ENCODE data around the gene IGSF22.
A peak's percentile ranks its signal among the peaks of the same experiment; 100 is the strongest.

The IGSF22 gene

DNA sequence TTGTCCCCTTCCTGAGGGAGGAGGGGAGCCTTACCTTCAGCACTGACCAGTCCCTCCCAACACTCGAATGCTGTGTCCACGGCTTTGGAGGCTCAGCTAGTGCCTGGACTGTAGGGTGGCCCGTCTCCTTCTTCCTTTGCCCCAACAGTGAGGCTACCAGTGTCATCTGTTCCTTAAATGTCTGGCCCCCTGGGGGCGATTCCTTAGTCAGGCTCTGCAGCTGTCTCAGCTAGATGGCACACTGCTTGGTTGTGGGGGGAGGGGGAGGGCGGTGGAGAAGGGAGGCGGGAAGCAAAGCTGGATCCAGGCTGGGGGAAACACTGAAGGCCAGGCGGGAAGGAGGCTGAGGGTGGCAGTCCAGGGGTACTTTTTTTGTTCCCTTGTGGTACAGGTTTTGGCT, at the start of gene IGSF22:
Gene IGSF22 (minus strand): TSS at position 149 of the 400 bp plus-strand sequence. CDS start 1,952 bp downstream, outside the sequence.
- DNase-seq = no peak

GRCh38 chr11:18774801-18775200, 48.8 kb upstream of the IGSF22 start:
- no peak for DNase-seq

GRCh38 chr11:18773681-18774080, 47.7 kb upstream of the IGSF22 start:
- DNase-seq = no peak

DNA sequence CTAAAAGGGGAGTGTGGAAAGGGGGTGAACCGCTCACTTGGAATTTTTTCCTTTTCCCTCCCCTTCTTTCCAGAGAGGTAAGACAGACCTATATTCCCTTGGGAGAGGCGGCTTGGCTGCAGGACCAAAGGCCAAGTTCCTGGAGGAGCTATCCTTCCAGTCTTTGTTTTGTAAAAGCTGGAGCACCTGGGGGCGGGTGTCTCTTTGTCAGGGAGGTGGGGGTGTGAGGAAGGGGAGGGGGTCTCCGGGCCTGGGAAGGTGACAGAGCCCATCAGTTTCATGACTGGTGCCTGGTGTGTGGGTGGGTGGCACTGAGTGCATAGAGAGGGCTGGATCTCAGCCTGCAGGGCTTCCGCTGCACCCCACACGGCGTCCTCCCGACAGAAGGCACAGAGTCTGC, 47.1 kb upstream of the IGSF22 start:
- DNase-seq = no peak

DNA sequence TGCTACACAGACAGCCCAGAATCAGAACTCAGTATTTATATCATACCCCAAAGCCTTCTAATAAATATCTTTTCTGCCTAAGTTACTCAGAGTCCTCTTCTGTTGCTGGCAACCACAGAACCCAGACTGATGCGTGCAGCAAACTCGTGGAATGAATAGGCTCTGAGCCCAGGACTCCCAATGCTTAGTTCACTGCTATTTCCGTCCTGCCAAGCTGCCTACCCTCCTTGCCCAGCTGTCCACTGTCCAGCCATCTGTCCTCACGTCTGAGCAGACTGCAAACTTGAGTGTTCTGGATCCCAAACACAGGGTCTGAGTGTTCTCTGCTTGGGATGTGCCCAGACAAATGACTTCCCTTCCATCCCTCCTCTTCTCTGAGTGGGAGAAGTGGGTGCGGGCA, 46.2 kb upstream of the IGSF22 start:
- no peak for DNase-seq

DNA sequence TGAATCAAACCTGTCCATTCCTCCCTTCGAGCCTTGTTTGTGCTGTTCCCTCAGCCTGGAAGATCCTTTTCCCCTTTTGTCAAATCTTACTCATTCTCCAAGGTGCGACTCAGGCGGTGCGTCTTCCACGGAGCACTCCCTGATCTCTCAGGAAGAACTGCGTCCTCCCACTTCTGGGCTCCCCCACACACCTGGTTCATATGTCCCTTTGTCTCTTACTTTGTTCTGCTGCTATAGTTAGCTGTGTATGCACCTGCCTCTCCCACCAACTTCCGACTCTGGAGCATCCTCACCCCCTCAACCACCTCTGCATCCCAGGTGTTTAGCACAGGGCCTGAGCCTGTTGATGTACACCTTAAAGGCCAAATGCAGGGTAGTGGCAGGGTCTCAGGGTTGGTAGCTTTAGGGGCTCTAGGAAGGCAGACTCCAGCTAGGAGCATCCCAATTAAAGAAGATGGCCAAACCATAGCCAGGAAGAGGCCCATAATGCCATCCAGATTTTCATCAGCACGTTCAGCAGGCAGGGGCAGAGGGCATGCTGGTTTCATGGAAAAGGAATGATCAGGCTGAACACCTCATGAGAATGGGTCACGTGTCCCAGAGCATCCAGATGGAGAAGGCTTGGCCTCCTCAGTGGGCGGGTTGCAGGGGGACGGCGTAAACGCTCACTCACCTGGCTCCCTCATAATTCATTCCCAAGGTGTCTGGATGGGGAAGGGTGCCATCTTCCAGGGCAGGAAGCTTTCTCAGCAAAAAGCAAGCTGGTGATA, 45.5 kb upstream of the IGSF22 start:
- DNase-seq = no peak

DNA sequence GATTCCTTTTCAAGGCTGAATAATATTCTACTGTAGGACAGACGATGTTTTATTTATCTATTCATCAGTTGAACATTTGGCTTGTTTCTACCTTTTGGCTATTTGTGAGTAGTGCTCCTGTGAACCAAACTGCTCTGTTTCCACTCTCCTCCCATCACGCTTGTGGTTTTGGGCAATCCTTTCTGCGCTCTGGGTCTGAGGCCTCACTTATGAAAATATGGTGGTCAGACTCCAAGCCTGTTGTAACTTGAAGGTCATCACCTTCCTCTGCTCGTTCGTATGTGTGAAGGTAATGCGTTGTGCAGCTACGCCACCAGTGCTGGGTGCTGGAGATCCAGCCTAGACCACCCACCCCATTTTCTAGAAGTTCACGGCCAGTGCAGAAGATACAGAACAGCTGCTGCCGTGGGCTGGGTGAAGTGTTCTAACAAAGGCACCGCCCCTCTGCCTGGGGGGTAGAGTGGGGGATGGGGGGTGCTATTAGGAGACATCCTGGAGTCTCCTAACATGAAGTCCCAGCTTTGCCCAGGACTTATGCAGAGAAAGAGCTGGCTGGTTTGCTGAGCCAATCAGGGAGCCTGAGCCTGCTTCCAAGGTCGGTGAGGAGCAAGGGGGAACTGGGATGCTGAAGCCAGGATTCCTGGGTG, 44.6 kb upstream of the IGSF22 start:
- DNase-seq = no peak

DNA sequence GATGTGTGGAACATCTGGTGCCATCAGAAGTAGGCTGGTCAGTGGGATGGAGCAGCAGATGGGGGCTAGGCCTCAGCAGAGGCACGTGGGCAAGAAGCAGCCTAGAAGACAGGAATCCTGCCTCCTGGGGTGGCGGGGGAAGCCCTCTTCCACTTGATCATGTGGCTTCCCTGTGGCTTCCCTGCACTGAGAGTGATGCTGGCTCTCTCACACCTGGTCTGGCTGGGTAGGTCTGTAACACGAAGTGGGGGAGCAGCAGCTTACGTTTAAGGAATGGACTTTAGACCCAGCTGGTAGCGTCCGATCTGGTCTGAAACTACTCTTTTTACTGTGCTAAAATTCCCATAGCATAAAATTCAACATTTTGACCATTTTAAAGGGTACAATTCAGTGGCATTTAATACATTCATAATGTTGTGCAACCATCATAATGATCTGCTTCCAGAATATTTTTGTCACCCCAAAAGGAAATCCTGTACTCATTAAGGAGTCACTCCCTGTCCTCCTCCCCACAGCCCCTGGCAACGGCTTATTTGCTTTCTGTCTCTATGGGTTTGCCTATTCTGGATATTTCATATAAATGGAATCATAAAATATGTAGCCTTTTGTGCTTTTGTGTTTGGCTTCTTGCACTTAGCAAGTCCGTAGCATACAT, 43.9 kb upstream of the IGSF22 start:
- DNase-seq = no peak

- no peak for DNase-seq
These were observed 43.0 kb upstream of the IGSF22 start for GRCh38 chr11:18768978-18769377.

GRCh38 chr11:18768472-18768901, 42.5 kb upstream of the IGSF22 start:
- no peak for DNase-seq

DNA sequence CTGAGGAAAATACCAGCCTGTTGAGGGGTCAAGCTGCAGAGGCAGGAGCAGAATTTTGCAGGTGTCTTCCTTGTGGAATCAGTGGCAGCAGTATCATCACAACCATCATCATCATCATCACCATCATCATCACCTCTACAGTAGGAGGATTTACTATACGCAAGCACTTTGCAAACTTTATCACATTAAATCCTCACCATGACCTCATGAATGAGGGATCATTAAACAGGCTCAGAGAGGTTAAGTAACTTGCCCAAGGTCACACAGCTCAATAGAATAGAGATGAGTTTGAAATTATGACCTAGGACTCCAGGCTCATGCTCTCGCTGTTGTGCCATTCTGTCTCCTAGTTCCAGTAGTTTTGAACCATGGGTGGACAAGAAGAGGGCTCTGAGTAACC, 40.0 kb upstream of the IGSF22 start:
- DNase-seq = no peak

- DNase-seq = no peak
These were observed 39.6 kb upstream of the IGSF22 start for GRCh38 chr11:18765554-18765953.

DNA sequence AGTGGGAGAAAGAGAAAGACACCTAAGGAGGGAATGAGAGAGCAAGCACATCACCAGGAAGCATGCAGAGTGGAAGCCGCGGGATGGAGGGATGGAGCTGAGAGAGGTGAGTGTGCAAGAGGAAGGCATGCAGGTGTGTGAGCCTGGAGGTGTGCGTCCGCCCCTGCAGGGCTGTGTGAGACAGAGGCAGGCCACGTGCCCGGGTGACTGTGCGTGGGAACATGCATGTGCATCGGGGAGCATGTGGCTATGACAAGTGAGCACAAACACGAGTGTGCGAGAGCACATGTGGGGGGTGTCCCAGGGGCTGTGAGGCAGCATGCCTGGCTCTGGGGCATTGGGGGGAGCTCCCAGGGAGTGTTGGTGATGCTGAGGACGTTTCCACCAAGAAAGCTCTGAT, 35.8 kb upstream of the IGSF22 start:
- no peak for DNase-seq

GRCh38 chr11:18761144-18761543, 35.2 kb upstream of the IGSF22 start:
- no peak for DNase-seq

- no peak for DNase-seq
These were observed 31.8 kb upstream of the IGSF22 start for GRCh38 chr11:18757811-18758210.

GRCh38 chr11:18756889-18757288, 30.9 kb upstream of the IGSF22 start:
- no peak for DNase-seq

DNA sequence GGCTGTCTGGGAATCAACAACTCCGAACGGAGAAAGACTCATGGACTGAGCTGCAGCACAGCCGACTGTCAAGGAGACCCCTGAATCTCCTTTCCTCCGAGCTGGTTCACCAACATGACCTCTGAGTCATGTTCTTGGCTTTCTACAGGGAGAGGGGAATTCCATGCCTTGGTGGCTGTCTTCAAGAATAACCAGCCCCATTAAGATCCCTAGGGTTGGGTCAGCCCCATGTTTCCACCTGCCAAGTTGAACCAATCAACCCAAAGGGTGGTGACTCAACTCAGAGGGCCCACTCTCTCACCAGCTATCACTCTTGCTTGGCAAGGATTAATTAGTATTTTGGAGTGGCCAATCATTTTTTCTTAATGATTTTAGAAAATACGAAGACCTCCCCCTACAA, 28.3 kb upstream of the IGSF22 start:
- no peak for DNase-seq

DNA sequence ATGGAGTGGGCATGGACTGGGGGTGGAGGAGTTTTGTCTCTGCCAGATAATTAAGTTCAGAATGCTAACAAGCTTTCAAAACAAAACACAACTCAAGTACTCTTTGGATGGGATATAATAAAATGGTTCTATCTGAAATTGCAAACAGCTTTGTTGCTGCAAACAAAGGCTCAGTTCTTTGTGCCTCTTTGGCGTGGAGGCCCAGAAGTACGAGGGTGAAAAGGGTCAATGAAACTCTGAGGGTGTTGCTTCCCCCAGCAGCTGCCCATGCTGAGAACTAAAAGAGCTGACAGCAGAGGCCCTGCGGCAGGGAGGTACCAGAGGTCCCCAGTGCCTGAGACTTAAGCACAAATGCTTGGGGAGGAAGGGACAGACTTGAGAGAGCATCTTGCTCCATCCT, 26.5 kb upstream of the IGSF22 start:
- DNase-seq = no peak

- DNase-seq = no peak
These were observed 25.0 kb upstream of the IGSF22 start for GRCh38 chr11:18750944-18751343.

GRCh38 chr11:18749681-18750319, 23.8 kb upstream of the IGSF22 start:
- DNase-seq = peak; percentile 35

- no peak for DNase-seq
These were observed 22.9 kb upstream of the IGSF22 start for GRCh38 chr11:18748766-18749365.

GRCh38 chr11:18745251-18745650, 19.3 kb upstream of the IGSF22 start:
- no peak for DNase-seq

DNA sequence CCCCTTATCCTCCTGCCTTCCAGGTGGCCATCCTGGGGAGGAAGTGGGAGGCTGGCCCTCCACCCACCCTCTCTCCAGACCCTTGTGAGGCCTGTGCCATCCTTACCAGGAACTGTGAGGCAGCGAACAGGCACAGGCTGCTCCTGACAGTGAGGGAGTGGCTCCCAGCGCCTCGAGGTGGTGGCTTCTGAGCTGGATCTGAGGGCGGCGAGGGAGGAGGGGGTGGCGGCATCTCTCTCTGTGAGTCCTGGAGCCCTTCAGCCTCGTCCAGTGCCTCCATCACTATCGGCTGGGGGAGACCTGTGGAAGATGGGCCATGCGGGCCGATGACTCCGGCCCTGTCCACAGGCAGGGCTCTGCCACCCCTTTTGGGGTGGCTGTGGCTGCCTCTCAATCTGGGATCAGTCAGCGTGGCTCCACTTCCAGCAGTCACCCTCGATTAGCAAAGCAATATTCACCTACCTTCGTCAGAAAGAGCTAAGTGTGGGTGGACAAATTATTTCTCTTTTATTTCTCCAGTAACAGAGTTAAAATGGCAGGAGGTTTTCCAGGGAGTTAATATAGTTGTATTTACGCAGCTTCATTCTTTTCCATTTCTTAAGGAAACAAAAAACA, 18.0 kb upstream of the IGSF22 start:
- DNase-seq = no peak
